Esophagus mucosa (tissue), 1 donor: ENCODE results near the gene CST5. TPM values are rescaled to one million over a fixed set of nuclear protein-coding genes. Genes with fewer than 3 reads are reported as not detected.
"Not testable (repeated sequence)": the region's sequence is repeated elsewhere in the genome, so short reads cannot be mapped to it uniquely, and the experiment has no call there.

Experiments used
- ATAC-seq: fragments of 200-7000 bp; cut with Tn5 transposase; one replicate; pipeline ENCODE4 v1.9.1; 2020
- total RNA-seq: library from RNA; stranded (reverse); gene quantifications from one replicate; pipeline ENCODE4 v1.2.4, GENCODE V29; 2023
- donor health status: DM: yes; HTN: yes; CAD: no.

CST5 gene, protein sequence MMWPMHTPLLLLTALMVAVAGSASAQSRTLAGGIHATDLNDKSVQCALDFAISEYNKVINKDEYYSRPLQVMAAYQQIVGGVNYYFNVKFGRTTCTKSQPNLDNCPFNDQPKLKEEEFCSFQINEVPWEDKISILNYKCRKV
- total RNA-seq: not detected

DNA sequence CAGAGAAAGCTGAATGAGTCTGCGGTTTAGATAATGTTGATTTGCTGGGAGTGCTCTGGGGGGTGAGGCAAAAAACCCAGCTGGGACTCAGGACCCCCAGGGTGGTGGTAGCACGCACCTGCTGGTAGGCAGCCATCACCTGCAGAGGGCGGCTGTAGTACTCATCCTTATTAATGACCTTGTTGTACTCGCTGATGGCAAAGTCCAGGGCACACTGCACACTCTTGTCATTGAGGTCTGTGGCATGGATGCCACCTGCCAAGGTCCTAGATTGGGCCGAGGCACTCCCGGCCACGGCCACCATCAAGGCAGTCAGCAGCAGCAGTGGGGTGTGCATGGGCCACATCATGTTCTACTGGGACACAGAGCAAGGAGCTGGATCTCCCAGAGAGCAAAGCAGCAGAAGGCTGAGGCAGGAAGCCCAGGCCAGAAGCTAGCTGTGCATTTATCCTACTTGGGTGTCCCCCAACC is at the start of gene CST5:
Gene CST5 (minus strand): TSS at position 421 of the 471 bp plus-strand sequence. CDS start 72 bp downstream, at position 349.
- no peak for ATAC-seq

GRCh38 chr20:23928788-23929187 is 49.2 kb upstream of the CST5 start:
- ATAC-seq: no peak

GRCh38 chr20:23928353-23928752 is 48.8 kb upstream of the CST5 start:
- no peak for ATAC-seq

DNA sequence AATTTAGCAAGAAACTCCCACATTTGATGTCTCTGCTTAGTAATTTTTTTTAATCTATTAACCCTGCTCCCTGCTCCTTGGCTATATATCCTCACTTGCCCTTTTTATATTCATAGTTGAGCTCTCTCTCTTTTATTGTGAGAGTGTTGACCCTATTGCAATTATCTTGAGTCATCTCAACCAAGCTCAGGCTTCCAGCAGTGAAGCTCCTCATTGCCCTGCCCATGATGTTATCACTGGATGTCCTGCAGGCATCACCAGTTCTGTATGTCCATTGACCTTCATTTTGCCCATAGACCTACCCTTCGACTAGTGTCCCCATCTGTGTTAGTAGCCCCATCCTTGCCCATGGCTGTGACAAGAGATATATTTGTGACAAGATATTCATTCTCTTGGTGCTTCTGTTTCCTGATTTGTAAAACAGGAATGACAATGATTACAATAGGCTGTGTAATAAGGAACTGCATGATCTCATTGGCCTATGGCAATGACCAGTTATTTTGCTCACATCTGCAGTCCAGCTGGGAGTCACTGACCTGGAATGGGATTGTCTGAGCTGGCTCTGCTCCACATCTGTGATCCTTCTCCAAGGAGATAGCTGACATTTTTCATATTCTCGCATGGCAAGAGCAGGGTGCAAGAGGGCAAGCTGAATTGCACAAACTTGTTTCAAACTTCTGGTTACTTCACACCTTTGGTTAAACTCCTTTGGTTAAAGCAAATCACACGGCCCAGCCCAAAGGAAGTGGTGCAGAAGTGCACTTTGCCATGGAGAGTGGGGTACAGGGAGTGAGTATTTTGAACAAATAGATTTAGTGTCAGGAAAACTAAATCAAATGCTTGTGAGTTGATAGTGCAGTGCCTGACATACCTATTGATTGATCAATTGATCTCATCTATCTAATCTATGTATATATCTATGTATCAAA is 47.7 kb upstream of the CST5 start:
- no peak for ATAC-seq

GRCh38 chr20:23926526-23926880 is 47.0 kb upstream of the CST5 start:
- ATAC-seq: no peak

- no peak for ATAC-seq
Observed at GRCh38 chr20:23925789-23926525, 46.4 kb upstream of the CST5 start.

DNA sequence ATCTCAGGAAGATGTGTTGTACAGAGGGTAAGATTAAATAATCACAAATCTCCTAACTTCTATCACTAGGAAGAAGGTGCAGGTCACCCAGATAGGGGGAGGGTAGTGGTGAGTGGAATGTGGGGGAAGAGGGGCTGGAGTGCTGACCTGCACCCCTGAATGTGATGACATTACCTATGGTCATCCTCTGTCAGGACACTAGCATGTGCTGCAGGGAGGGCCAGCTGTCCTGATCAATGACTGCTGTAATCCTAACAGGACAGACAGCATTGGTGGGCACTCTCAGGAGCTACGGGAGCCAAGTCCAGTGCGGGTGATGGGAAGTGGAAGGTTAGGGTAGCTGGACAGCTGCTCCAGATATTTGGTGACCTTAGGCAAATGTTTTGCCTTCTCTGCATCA is 45.2 kb upstream of the CST5 start:
- no peak for ATAC-seq

GRCh38 chr20:23923891-23924435 is 44.4 kb upstream of the CST5 start:
- ATAC-seq: no peak

- ATAC-seq: no peak
Observed at GRCh38 chr20:23923311-23923710, 43.8 kb upstream of the CST5 start.

DNA sequence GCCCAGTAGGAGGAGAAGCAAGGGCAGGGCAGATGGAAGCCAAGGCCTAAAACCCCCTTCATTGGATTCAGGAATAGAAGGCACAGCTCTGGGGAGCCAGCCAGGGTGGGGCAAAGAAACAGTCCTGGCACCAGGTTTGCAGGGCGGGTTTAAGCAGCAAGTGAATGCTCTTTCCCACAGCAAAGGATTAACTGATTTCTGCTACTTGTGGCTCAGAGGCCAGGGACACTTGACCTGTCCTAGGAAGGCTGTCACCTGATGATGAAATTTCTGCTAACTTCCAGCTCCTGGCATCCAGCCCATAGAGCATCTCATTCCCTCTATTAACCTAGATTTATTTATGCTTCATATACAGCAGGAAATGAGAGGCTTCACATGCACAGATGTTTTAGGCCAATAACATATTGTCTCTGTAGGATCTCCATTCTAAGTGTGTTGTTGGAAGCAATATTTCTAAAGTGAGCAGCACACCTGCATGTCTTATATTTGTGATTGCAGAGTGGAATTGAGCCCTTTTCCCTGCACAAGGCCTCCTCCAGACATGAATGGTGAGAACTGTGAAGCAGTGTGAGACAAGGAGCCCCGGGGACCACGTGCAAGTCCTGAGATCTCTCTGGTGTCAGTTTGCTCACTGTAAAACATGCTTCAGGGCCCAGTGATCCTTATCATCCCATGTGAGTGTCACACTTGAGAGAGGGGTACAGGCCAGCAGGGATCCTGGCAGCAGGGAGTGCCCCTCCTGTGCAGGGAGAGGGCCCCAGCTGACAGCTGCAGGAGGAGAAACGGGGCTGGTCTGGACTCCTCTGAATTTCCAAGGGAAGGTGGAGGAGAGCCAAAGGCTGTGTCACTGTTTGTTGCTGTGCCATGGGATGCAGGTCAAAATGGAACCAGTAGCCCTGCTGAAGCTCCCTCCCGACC is 41.1 kb upstream of the CST5 start:
- ATAC-seq: no peak

- ATAC-seq: no peak
Observed at GRCh38 chr20:23918896-23919295, 39.3 kb upstream of the CST5 start.

DNA sequence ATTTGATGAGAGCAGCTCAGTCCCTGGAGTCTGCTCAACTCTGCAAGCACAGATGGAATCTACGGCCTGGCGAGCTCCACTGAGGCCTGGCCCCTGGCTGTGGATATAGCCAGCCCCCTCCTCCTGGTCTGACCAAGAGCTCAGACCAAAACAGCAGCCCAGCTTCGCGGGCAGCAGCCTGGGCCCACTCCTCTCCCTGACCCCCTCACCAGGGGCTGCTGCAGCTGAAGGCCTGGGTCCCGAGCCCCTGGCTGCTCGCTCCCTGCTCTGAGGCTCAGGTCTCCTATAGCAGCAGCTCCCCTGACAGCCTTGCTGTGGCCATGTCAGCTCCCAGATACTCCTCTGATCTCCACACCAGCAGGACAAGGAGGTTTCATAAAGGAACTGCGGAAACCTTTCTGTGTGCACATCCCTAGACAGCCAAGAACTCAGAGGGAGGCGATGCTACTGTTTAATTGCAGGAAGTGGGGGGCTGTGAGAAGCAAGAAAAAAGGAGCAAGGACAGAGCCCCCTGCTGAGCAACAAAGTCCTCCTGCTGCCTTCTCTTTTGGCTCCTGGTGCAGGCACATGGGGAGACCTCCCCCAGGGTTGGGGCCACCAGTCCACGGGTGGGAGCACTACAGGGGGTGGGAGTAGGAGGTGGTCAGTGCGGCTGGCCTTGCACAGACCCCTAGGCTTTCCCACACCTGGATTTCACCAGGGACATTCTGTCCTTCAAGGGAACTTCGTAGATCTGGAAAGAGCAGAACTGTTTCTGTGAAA is 38.7 kb upstream of the CST5 start:
- no peak for ATAC-seq

DNA sequence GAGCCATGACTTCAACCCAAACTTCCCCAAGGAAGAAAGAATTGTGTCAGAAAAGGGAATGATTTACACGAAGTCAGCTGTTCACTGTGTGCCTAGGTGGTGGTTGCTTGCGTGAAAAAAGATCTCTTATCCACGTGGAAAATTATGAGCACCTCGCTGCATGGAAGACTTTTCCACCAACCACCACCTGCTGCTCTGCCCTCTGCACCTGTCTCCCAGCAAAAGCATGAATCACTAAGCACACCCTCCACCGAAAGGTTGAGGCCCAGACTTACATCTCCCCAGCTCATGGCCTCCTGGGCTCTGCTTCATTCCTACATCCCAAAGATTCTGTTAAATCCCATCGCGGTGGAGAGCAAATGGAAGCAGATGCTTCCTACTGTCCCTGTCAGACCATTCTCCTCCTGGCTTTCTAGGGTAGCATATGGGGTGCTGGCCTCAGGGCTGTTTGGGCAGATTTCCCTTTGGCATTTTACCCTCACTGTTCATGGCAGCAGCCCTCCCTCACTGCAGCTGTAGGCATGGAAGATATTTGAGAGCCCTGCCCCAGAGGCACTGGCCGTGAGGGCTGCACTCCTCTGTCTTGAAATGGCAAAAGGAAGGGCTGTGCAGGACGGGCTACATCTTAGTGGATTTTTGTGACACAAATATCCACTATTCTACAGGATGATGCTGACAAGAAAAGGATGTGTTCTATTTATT is 37.6 kb upstream of the CST5 start:
- ATAC-seq: no peak

GRCh38 chr20:23915844-23916243 is 36.3 kb upstream of the CST5 start:
- no peak for ATAC-seq

DNA sequence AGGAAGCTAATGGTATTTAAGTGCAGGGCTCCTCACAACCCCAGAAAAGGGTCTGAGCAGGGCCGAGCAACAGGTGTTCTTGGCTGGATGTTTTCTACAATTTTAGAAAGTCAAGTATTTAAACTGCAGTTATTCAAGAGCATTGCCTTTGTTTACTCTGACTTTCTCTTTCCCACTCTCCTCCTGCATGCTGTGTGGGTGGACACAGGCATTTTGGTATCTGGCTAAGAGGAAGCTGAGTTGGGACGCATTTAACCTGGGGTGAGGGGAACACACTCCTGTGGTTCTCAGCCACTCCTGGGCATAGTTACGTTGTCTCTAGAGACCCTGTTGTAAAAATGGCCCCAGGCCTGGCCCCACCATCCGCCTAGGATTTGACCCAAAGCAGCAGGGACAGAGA is 34.9 kb upstream of the CST5 start:
- not testable (repeated sequence) for ATAC-seq

DNA sequence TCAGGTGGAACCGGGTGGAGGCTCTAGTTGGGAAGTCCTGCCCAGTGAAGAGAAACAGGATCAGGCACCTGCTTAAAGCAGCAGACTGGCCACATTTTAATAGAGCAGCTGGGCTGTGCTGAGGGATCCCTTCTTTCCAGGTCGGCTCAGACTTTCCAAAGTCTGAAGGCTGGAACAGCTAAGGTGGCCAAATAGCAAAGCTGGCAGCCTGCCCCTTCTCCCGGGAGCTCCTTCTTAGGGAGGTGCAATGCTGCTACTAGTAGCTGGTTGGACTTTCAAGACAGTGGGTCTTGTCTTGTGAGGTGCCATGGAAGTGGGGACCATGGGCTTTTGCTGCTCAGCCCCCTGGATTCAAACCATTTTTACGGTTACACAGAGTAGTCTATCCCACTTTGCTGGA is 30.7 kb upstream of the CST5 start:
- ATAC-seq: no peak

DNA sequence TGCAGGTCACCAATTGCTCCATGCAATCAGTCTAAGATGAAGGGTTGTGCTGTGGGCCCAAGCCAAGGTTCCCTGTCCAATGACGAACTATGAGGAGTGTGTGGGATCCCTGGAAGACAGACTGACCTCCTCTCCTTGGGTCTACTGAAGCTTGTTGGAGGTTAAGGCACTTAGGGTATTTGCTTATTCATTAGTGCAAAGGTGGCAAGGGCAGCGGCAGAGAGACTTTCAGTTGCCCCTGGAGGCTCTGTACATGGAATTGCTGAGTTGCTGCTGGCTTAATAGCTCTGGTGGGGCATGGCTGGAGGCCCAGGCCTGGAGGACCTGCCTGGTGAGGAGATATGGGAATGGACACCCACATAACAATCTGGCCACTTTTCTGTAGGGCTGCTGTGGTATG is 29.8 kb upstream of the CST5 start:
- no peak for ATAC-seq

DNA sequence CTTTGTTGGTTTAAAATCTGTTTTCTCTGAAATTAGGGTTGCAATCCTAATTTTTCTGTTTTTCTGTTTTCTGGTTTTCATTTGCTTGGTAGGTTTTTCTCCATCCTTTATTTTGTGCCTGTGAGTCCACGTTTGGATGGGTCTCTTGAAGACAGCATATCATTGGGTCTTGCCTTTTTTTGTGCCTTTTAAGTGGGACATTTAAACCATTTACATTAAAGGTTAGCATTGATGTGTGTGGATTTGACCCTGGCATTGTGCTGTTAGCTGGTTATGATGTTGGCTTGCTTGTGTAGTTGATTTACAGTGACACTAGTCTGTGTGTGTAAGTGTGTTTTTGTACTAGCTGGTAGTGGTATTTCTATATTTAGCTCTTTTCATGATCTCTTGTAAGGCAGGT is 28.0 kb upstream of the CST5 start:
- no peak for ATAC-seq

- ATAC-seq: not testable (repeated sequence)
Observed at GRCh38 chr20:23902396-23902795, 22.8 kb upstream of the CST5 start.

DNA sequence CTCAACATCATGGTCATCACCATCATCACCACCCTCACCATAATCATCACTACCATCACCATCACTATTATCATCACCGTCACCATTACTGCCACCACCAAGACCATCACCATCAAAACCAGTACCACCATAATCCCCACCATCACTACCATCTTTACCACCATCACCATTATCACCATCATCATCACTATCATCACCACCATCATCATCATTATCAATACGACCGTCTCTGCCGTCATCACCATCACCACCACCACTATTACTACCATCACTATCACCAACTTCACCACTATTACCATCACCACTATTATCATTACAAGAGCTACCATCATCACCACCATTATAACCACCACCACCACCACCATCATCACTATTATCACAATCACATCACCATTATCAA is 11.3 kb upstream of the CST5 start:
- not testable (repeated sequence) for ATAC-seq

DNA sequence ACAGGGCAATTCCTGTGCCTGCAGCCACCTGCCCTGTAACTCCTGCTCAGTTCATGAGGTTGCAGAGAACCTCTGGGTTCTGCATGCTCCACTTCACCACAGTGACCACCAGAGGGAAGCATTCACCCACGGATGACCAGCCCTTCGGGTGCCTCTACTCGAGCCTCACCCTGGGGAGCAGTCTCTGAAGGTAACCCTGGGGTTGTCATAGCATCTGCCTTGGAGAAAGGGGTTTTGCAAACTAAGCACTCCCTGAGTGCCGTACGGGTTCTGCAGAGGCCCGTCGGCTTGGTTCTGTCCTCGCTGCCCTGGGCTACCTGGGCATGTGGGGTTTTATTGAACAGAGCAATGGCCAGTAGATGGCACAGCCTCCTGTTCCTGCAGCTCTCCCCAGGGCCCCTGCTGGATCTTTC is 10.2 kb upstream of the CST5 start:
- ATAC-seq: peak; percentile 93
